Kidney (tissue), 14 donors: Measurements from ENCODE around the gene PTPRU. TPM values are rescaled to one million over a fixed set of nuclear protein-coding genes. Genes with fewer than 3 reads are reported as not detected.

Source experiments
- DNase-seq, 5 donors: peaks; one replicate each; pipeline ENCODE4 v3.0.0-alpha.2; 2013 to 2020
- FAIRE-seq: peaks from 2 replicates; lab custom pipeline; 2012; peaks lifted over from hg19 to GRCh38; lab: Jason Lieb, UNC
- H3K27ac ChIP-seq, 2 donors: one replicate each; pipeline ENCODE4 v1.7.0; 2013; ENCODE audit warnings: low read depth in 2 of 2, low read length in 2 of 2, inconsistent platforms in 1 of 2
- H3K27me3 ChIP-seq: one replicate; pipeline ENCODE4 v1.7.1; 2013; ENCODE audit warnings: low read length, inconsistent platforms; ENCODE audit not compliant: control insufficient read depth, insufficient read depth
- H3K36me3 ChIP-seq, 3 donors: one replicate each; pipeline versions ENCODE4 v1.7.0 to v1.7.1; 2013; ENCODE audit warnings: low read length in 3 of 3, control low read depth in 1 of 3, inconsistent platforms in 1 of 3; ENCODE audit not compliant: insufficient read depth in 3 of 3, control insufficient read depth in 2 of 3
- H3K4me1 ChIP-seq, 3 donors: one replicate each; pipeline versions ENCODE4 v1.7.0 to v1.7.1; 2013; ENCODE audit warnings: low read length in 3 of 3, inconsistent platforms in 1 of 3, low read depth in 1 of 3; ENCODE audit not compliant: control insufficient read depth in 2 of 3, insufficient read depth in 2 of 3
- H3K4me3 ChIP-seq, 3 donors: one replicate each; pipeline versions ENCODE4 v1.7.0 to v1.8.1; 2013; ENCODE audit warnings: low read length in 3 of 3, control low read depth in 1 of 3, inconsistent platforms in 1 of 3
- H3K9ac ChIP-seq, 3 donors: one replicate each; pipeline versions ENCODE4 v1.7.0 to v1.7.1; 2013; ENCODE audit warnings: low read length in 3 of 3, control low read depth in 1 of 3, inconsistent platforms in 1 of 3
- H3K9me3 ChIP-seq, 3 donors: one replicate each; pipeline versions ENCODE4 v1.7.0 to v1.7.1; 2013; ENCODE audit warnings: low read length in 3 of 3, control low read depth in 1 of 3, inconsistent platforms in 1 of 3; ENCODE audit not compliant: control insufficient read depth in 2 of 3, insufficient read depth in 1 of 3
- CTCF ChIP-seq: IDR thresholded peaks from 3 replicates; pipeline ENCODE4 v1.5.1; 2012; ENCODE audit warnings: mild to moderate bottlenecking, moderate library complexity, borderline replicate concordance; ENCODE audit not compliant: insufficient read depth; ENCODE audit errors: extremely low read depth
- intact Hi-C: fragments of 100-400 bp; cut with DNase I; formaldehyde crosslinking; loops from one replicate; pipeline ENCODE4 v1.11.1; 2022
- polyA plus RNA-seq: library from polyadenylated mRNA; stranded (reverse); fragments of 350-450 nt; fragmentation: Illumina TruSeq; extraction: RNeasy Lipid Tissue Mini Kit (QIAGEN cat#74804); gene quantifications from one replicate; pipeline ENCODE4 v1.2.3, GENCODE V29; 2014; ENCODE audit warnings: low read depth, low replicate concordance; ENCODE audit not compliant: insufficient read depth
- total RNA-seq: library from RNA; stranded (reverse); fragmentation: NEBNext Ultra II Directional; extraction: Animal tissue kit (Norgen Biotek cat#: 25700); gene quantifications from one replicate; pipeline ENCODE4 v1.2.1, GENCODE V29; 2021
- donor health status: control.
- donor health status: control.
- donor health status: control.
- donor health status: control.
- donor health status: control.
- donor health status: DM: yes; HTN: yes; CAD: no.
- donor health status: Normal renal cell carcinoma (clear cell type).

The PTPRU gene
- total and polyA plus RNA-seq, 2 donors from 2014 or later = 3.7 to 53.6 TPM

GRCh38 chr1:29282924-29283803 is 46.8 kb downstream of the PTPRU start:
- intact Hi-C loops = no loop called here
- Histone ChIP-seq H3K9me3 (no peaks in the 10 kb centered on the region), H3K27ac (no peak overlapping the region), H3K9ac (no peak overlapping the region), H3K4me1 (no peaks in the 10 kb centered on the region), H3K27me3 (no peaks in the 10 kb centered on the region), H3K4me3 (no peak overlapping the region), H3K36me3 (no peaks in the 10 kb centered on the region)
- no peak for TF ChIP-seq CTCF
- FAIRE-seq (no peak), DNase-seq (peak in 4 of 5 donors; percentile 79 to 94 (median 84))

- FAIRE-seq = no peak
- intact Hi-C loops = no loop called here
- no peak for TF ChIP-seq CTCF
- Histone ChIP-seq H3K9ac (no peak overlapping the region), H3K4me1 (no peaks in the 10 kb centered on the region), H3K27me3 (no peaks in the 10 kb centered on the region), H3K36me3 (no peaks in the 10 kb centered on the region), H3K4me3 (no peak overlapping the region), H3K27ac (no peak overlapping the region), H3K9me3 (no peaks in the 10 kb centered on the region)
- DNase-seq = no peak
These were observed 47.5 kb downstream of the PTPRU start for GRCh38 chr1:29283804-29284195.

- Histone ChIP-seq H3K9me3 (no peaks in the 10 kb centered on the region), H3K4me1 (no peaks in the 10 kb centered on the region), H3K36me3 (no peaks in the 10 kb centered on the region), H3K4me3 (no peak overlapping the region), H3K27me3 (no peaks in the 10 kb centered on the region), H3K9ac (no peak overlapping the region), H3K27ac (no peak overlapping the region)
- no peak for FAIRE-seq
- intact Hi-C loops = no loop called here
- DNase-seq = no peak
- no peak for TF ChIP-seq CTCF
These were observed 48.1 kb downstream of the PTPRU start for GRCh38 chr1:29284286-29284960.
